GM12892 (cell line): ENCODE results near the gene LRFN2.

Experiments used
- POLR2A ChIP-seq: IDR thresholded peaks from 2 replicates; pipeline ENCODE4 v1.6.1; 2011; ENCODE audit warnings: low read depth, low read length, control low read depth
- POLR2AphosphoS5 ChIP-seq: IDR thresholded peaks from 2 replicates; pipeline ENCODE4 v1.6.1; 2011; ENCODE audit warnings: low read depth, low read length, control low read depth
- TAF1 ChIP-seq: IDR thresholded peaks from 2 replicates; pipeline ENCODE4 v1.6.1; 2011; ENCODE audit warnings: low read depth, mild to moderate bottlenecking, control low read depth, low read length, borderline replicate concordance

DNA sequence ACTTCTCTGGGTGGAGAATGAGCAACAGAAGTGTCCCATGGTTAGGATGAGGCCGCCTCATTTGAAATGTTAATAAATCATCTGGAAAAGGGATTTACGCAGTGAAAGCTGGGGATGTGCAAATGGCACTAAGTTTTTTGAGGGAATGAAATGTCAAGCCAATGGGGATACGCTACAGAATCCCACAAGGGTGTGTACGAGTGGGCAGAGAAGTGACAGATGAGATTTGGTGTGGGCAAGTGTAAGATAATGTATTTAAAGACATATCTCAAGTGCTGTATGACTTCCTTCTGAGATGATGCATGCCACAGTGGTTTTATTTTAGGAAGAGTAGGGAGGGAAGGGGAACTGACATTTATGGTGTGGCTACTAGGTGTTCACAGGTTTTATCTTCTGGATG is 100.6 kb downstream of the LRFN2 start:
- TF ChIP-seq POLR2A (no peak), POLR2AphosphoS5 (no peak), TAF1 (no peak)
